HG03565 (cell line): ENCODE data around the gene NDRG4.

ENCODE experiments used
- ATAC-seq: cut with Tn5 transposase; IDR thresholded peaks from one replicate; pipeline ENCODE4 v1.9.1; 2021; ENCODE audit warnings: mild to moderate bottlenecking, moderate library complexity; ENCODE audit not compliant: unreplicated experiment

The NDRG4 gene

DNA sequence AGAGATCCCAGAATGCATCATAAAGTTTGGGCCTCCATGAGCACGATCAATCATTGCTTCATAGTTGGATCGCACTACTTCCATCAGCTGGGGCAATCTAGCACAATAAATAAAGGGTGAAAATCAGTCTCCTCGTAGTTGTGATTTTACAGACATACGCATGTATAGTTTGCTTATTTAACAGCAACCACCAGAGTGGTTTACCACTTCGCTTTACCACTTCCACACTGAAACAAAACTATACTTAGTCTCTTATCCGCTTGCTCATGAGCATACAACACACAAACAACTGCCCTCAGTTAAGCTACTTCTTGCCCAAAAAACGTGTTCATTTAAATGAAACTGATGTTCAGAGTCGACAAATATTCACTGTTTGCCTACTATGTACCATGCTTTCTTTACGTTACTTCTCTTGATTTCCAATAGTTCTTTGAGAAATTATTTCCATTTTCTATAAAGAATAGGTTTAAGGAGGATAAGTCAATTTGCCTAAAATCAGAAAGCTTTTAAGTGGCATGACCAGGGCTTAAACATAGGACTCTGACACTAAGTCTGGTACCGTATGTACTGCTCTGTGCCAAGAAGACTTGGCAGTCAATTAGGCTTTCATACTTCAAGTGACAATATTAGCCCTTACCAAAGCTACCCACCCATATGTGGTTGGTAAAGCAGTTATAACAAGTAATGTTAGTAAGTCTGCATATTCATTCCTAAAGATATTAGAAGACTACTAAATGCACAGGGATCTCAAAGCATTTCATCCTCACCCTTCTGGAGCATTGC lies 37.4 kb downstream of the NDRG4 start:
- ATAC-seq = no peak

- no peak for ATAC-seq
Measured at GRCh38 chr16:58541711-58542110, 41.8 kb downstream of the NDRG4 start.

GRCh38 chr16:58542291-58542690 lies 42.3 kb downstream of the NDRG4 start:
- ATAC-seq = no peak

DNA sequence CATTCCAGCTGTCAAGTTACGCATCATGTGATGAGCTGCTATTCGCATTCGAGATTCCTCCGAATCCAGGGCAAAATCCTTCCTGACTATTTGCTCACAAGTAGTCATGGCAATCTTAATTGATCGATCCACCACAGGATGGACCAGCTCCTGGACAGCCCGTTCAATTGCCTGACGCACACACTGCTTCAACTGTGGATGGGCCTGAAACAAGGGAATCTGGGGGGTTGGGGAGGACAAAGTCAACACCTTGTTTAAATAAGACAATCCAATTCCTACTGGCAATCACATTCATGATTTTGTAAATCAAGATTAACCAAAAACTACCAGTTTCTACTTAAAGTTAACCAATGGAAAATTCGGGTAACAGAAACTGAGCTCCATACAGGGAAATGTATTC lies 43.7 kb downstream of the NDRG4 start:
- no peak for ATAC-seq

GRCh38 chr16:58548378-58548777 lies 48.4 kb downstream of the NDRG4 start:
- ATAC-seq = no peak

- no peak for ATAC-seq
Measured at GRCh38 chr16:58551496-58551895, 51.6 kb downstream of the NDRG4 start.

DNA sequence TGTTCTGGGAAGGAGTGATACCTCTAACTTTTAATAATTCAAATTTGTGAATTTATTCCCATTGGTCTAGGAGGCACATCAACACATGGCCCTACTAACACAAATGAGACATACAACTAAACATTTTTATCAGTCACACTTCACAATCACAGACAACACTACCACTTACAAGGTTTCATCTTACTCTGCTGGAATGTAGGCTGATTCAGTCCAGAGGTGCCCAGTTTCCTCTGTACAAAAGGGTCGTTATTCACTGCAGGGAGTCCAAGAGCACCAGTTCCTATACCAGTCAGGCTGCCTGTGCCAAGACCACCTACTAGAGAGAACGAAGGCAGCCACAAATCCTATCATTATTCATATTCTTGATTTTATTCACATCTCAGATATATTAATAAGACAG lies 56.7 kb downstream of the NDRG4 start:
- ATAC-seq = no peak
